GM19463 (cell line): ENCODE data around the gene MC4R.

Experiments
- ATAC-seq: cut with Tn5 transposase; IDR thresholded peaks from one replicate; pipeline ENCODE4 v1.9.1; 2021; ENCODE audit warnings: mild to moderate bottlenecking, moderate library complexity; ENCODE audit not compliant: unreplicated experiment

Gene MC4R

DNA sequence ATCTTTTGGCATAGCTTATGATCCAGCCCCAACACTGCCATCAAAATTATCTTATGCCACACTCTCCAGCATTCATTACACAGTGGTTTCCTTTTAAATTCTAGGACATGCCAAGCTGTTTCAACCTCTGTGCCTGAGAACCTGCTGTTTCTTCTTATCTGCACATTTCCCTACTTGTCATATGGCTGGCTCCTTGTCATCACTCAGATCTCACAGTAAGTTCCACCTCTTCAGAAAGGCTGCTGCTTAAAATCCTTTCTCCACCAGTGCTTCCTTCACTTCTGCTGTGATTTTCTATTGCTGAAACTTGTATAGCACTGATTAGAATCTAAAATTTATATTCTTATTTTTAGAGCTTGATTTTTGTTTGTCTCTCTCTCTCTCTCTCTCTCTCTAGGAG, 43.4 kb downstream of the MC4R start:
- ATAC-seq = no peak

DNA sequence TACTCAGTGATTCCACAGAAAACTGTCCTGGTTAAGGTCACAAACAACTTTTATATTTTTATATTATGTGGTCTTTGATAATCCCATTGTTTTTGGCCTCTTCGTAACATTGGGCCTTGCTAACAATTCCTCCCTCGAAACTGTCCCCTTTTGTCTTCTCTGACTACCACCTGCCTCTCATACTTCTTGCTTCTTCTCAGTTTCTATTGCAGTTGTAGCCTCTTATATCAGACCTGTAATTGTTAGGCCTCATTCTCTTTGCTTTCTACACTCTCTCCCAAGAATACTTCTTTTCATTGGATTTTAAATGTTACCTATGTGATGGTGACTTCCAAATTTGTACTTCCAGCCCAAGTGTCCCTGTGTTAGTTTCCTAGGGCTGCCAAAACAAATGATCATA, 44.7 kb downstream of the MC4R start:
- ATAC-seq = no peak

- no peak for ATAC-seq
These were observed 50.0 kb downstream of the MC4R start for GRCh38 chr18:60322591-60322990.
